HepG2 (cell line): ENCODE results near the gene NKD1. TPM values are rescaled to one million over a fixed set of nuclear protein-coding genes. Genes with fewer than 3 reads are reported as not detected.

ENCODE experiments used
- ASH2L ChIP-seq: fragments of 300-600, 200-600 bp; sonication (generic); IDR thresholded peaks from 2 replicates; pipeline ENCODE4 v1.7.0; 2017; ENCODE audit warnings: low read depth, mild to moderate bottlenecking, moderate library complexity, mixed read lengths, low read length; ENCODE audit not compliant: insufficient read length
- KAT7 ChIP-seq: IDR thresholded peaks from 2 replicates; pipeline ENCODE4 v1.6.1; 2018; ENCODE audit warnings: borderline replicate concordance, missing compliant biosample characterization
- ZHX2 ChIP-seq, 2 experiments: sonication (generic) in 1 of 2; formaldehyde crosslinking in 1 of 2; IDR thresholded peaks; 2 replicates each; pipeline versions ENCODE4 v1.6.1 to v1.9.0; 2014 to 2022; ENCODE audit warnings: antibody characterized with exemption in 1 of 2, borderline replicate concordance in 1 of 2, inconsistent platforms in 1 of 2, low read depth in 1 of 2, missing genetic modification reagents in 1 of 2
- ZKSCAN8 ChIP-seq: IDR thresholded peaks from 2 replicates; pipeline ENCODE4 v1.6.1; 2016; ENCODE audit warnings: borderline replicate concordance, missing genetic modification reagents, missing compliant biosample characterization
- ZNF225 ChIP-seq: sonication (generic); formaldehyde crosslinking; IDR thresholded peaks from 2 replicates; pipeline ENCODE4 v1.4.0; 2020; ENCODE audit warnings: mild to moderate bottlenecking, missing genetic modification reagents
- ZNF3 ChIP-seq: IDR thresholded peaks from 2 replicates; pipeline ENCODE4 v1.7.0; 2017; ENCODE audit warnings: inconsistent platforms
- ZNF333 ChIP-seq: sonication (generic); formaldehyde crosslinking; IDR thresholded peaks from 2 replicates; pipeline ENCODE4 v1.4.0; 2020; ENCODE audit warnings: mild to moderate bottlenecking, missing genetic modification reagents, borderline replicate concordance
- ZNF530 ChIP-seq: sonication (generic); formaldehyde crosslinking; IDR thresholded peaks from 2 replicates; pipeline ENCODE4 v1.5.0; 2020; ENCODE audit warnings: low read depth, mild to moderate bottlenecking, missing genetic modification reagents
- polyA plus RNA-seq, 8 experiments: library from polyadenylated mRNA; depleted of rRNA in 3 of 8; stranded (reverse) in 7 of 8; unstranded in 1 of 8; fragments of >200 nt; fragmentation: Illumina TruSeq in 4 of 8; extraction: Trizol in 4 of 8; gene quantifications; 2 replicates each; pipeline versions ENCODE4 v1.2.1 to v1.2.3, GENCODE V29; 2011 to 2016; ENCODE audit warnings: low read depth in 4 of 8, missing spikeins in 1 of 8, mixed read lengths in 1 of 8; ENCODE audit not compliant: insufficient read depth in 1 of 8
- total RNA-seq, 5 experiments: library from RNA; depleted of rRNA; stranded (reverse); fragments of >200 nt; fragmentation: Illumina TruSeq; extraction: Trizol; gene quantifications; 2 replicates each; pipeline ENCODE4 v1.2.3, GENCODE V29; 2016; ENCODE audit warnings: low read depth in 1 of 5
- TF ChIP-seq, protein P1 (sequence below): sonication (generic); formaldehyde crosslinking; IDR thresholded peaks from 2 replicates; pipeline ENCODE4 v1.4.0; 2020; ENCODE audit warnings: mild to moderate bottlenecking, low read depth, missing genetic modification reagents

Gene NKD1
- total and polyA plus RNA-seq, 2 of the 13 experiments (the other 11 are each of a cell fraction or from before 2014, with no cell fraction given): 70.4 to 121 TPM

DNA sequence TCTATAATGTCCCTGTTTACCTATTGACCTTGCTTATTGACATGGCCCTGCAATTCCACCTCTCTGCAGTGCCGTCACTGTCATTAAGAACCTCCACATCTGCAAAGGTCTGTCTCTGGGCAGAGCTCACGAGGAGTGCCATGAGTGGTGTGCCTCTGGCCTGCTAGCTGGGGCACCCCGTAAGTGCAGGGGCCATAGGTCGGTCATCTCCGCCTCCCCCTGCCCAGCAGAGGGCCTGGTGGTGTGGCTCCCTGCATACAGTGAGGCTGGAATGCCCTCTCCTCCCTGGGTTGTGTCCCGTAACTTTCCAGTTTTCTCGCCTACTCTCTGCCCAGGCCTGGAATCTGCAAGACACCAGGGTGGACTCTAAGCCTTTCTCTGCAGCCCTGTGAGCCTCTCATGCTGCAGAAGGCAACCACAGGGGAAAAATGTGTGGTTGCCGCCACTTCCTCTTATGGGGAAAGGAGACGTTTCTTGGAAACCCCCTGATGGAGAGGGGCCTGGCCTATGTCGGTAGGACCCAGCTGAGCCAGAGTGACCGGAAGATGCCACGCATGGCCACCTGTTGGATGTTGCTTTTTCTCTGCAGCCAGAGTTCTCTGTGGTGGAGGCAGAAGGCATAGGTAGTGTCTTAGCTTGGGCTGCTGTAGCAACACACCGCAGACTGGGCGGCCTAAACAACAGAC lies 135.6 kb downstream of the NKD1 start (continued):
- TF ChIP-seq ZHX2 (IDR thresholded peaks at IDR 0.05; ENCODE audit: low read depth) (no peak), ZHX2 (CRISPR knock-in tag; IDR thresholded peaks at IDR 0.05; ENCODE audit: borderline replicate concordance) (no peak), ZNF530 (CRISPR knock-in tag) (no peak), ZNF225 (CRISPR knock-in tag) (peak; percentile 59; the same call in 1 of the 2 replicates), ZKSCAN8 (no peak), ASH2L (no peak), ZNF333 (CRISPR knock-in tag) (no peak), ZNF3 (CRISPR knock-in tag) (no peak), KAT7 (CRISPR knock-in tag) (no peak)
- TF ChIP-seq, protein P1, sequence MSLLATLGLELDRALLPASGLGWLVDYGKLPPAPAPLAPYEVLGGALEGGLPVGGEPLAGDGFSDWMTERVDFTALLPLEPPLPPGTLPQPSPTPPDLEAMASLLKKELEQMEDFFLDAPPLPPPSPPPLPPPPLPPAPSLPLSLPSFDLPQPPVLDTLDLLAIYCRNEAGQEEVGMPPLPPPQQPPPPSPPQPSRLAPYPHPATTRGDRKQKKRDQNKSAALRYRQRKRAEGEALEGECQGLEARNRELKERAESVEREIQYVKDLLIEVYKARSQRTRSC (CRISPR knock-in tag): no peak
- TF ChIP-seq, all 625 proteins: peak for 14
